Neuron (in vitro differentiated cells): Measurements from ENCODE around the gene C10orf88.

Source experiments
- H2AFZ ChIP-seq: one replicate; pipeline ENCODE4 v1.6.1; 2013; ENCODE audit warnings: low read depth, mild to moderate bottlenecking, inconsistent platforms, low read length, moderate library complexity
- H3K27me3 ChIP-seq: one replicate; pipeline ENCODE4 v1.6.1; 2013; ENCODE audit warnings: low read length; ENCODE audit not compliant: insufficient read depth
- H3K36me3 ChIP-seq: one replicate; pipeline ENCODE4 v1.6.1; 2013; ENCODE audit warnings: low read length; ENCODE audit not compliant: insufficient read depth
- H3K4me1 ChIP-seq: one replicate; pipeline ENCODE4 v1.6.1; 2013; ENCODE audit warnings: low read length; ENCODE audit not compliant: insufficient read depth
- H3K4me3 ChIP-seq: 2 replicates; pipeline ENCODE4 v1.5.1; 2013; ENCODE audit warnings: mild to moderate bottlenecking, low read length, moderate library complexity
- H3K9me3 ChIP-seq: one replicate; pipeline ENCODE4 v1.6.1; 2013; ENCODE audit warnings: low read length

C10orf88 gene, protein sequence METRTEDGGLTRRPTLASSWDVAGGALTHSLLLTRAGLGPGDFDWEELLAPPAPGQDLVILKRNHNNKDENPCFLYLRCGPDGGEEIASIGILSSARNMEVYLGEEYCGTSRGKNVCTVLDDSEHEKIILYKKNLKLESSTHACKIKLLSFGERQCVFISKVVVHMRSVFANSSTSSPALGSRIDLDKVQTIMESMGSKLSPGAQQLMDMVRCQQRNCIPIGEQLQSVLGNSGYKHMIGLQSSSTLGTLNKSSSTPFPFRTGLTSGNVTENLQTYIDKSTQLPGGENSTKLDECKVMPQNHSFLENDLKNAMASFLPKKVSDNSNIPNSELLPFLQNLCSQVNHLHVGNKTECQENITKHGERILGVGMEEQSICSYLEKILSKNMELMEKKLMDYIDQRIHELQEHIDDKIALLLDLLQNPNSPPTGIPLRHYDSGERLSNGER

DNA sequence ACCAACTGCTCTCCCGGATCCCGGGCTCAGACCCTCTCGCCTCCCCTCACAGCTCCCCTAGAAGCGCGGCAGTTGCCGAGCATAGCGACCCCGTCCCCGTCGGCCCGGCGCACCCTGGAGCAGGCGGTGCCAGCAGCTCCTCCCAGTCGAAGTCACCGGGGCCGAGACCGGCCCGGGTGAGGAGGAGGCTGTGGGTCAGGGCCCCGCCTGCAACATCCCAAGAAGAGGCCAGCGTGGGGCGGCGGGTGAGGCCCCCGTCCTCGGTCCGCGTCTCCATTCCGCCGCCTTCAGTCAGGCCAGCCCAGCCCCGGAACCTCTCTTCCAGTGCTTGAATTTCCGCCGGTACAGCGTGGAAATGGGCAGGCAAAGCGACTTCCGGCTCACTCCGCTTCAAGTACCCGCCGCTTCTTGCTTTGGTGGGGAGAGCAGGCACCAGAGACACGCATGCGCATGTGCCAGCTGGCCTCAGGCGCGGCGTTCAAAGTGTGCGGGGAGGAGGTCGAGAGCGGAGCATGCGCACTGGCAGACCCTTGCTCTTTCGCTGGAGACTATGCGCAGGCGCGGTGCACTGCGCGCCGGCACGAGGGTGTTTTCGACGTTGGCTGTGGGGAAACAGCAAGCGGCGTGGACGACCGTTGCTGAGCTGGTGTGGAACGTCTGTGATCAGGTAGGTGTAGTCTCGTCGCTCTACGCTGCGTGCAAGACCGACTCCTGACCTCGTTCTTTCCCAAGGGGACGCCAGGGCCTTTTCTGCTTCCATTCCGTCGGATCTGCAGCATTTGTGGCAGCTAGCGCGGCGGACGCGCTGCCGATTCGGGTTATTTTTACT lies at the start of gene C10orf88:
TSS of gene C10orf88 (minus strand) at position 326 of the 829 bp plus-strand sequence. CDS start at position 277, 49 bp downstream.
- Histone ChIP-seq H3K36me3 (peaks cover 13% of the 10 kb centered on the region), H3K27me3 (no peaks in the 10 kb centered on the region), H3K4me1 (peaks cover 7% of the 10 kb centered on the region), H3K4me3 (peak within 1 kb of the TSS; percentile 62), H3K9me3 (no peaks in the 10 kb centered on the region), H2AFZ (peak within 1 kb of the TSS; percentile 56)

DNA sequence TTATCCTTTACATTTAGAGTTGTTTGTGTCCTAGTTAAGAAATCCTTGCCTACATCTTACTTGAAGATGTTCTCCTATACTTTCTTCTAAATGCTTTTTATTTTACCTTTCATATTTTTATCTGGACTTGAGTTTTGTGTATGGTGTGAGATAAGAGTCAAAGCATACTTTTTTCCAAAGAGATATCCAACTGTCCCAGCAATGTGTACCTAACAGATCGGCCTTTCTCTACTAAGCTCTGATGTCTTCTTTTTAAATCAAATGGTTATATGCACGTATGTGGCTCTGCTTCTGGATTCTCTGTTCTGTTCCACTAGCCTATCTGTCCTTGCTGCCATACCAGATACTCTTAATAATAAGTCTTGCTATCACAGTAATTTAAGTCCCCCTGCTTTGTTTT lies 47.3 kb upstream of the C10orf88 start:
- Histone ChIP-seq H3K4me3 (no peak overlapping the region), H3K4me1 (peaks cover 17% of the 10 kb centered on the region), H3K9me3 (no peaks in the 10 kb centered on the region), H3K27me3 (no peaks in the 10 kb centered on the region), H3K36me3 (peaks cover 6% of the 10 kb centered on the region), H2AFZ (no peak overlapping the region)

DNA sequence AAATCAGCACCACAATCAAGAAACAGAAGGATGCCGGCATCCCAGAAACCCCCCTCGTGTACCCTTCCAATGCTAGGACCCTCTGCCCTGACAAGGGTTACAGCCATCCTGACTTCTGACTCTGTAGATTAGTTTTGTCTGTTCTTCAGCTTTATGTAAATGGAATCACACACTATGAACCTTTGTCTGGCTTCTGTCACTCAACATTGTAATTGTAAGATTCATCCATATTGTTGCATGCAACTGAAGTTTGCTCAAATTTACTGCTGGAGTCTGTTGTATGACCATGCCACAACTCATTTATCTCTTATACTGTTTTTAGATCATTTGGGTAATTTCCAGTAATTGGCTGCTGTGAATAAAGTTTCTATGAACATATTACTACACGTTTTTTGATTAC lies 46.1 kb upstream of the C10orf88 start:
- peaks cover 11% of the 10 kb centered on the region for H3K36me3 ChIP-seq
- H3K4me3 ChIP-seq: no peak overlapping the region
- H3K27me3 ChIP-seq: no peaks in the 10 kb centered on the region
- no peak overlapping the region for H2AFZ ChIP-seq
- no peaks in the 10 kb centered on the region for H3K9me3 ChIP-seq
- peaks cover 17% of the 10 kb centered on the region for H3K4me1 ChIP-seq

DNA sequence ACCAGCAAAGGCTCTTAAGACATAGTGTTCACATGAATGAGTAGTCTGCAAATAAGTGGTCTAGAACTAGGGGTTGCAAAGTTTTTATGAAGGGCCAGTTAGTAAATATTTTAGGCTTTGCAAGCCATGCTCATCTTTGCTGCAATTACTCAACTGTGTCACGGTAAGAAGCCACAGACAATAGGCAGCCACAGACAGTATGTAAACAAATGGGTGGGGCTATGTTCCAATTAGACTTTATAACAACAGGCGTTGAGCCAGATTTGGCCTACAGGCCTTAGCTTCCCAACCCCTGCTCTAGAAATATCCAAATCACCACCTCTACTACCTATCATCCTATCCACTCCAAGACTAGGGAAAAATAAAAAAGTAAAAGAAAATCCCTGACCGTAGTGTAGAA lies 45.3 kb upstream of the C10orf88 start:
- Histone ChIP-seq H3K9me3 (no peaks in the 10 kb centered on the region), H3K4me3 (no peak overlapping the region), H3K27me3 (no peaks in the 10 kb centered on the region), H3K36me3 (peaks cover 18% of the 10 kb centered on the region), H3K4me1 (peaks cover 17% of the 10 kb centered on the region), H2AFZ (no peak overlapping the region)

DNA sequence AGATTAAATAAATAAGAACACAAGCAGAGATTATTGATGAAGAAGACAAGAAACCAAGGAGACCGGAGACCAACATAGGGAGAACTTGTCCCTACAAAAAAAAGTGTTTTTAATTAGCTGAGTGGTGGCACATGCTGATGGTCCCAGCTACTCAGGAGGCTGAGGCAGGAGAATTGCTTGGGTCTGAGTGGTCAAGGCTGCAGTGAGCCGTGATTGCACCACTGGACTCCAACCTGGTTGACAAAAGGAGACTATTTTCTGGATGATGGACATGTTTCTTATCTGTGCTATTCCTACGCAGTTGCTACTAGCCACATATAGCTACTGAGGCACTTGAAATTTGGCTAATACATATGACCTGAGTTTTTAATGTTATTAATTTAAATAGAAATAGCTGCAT lies 44.9 kb upstream of the C10orf88 start:
- H3K36me3 ChIP-seq: peaks cover 22% of the 10 kb centered on the region
- no peak overlapping the region for H3K4me3 ChIP-seq
- no peaks in the 10 kb centered on the region for H3K9me3 ChIP-seq
- no peaks in the 10 kb centered on the region for H3K27me3 ChIP-seq
- H3K4me1 ChIP-seq: peaks cover 17% of the 10 kb centered on the region
- H2AFZ ChIP-seq: no peak overlapping the region

DNA sequence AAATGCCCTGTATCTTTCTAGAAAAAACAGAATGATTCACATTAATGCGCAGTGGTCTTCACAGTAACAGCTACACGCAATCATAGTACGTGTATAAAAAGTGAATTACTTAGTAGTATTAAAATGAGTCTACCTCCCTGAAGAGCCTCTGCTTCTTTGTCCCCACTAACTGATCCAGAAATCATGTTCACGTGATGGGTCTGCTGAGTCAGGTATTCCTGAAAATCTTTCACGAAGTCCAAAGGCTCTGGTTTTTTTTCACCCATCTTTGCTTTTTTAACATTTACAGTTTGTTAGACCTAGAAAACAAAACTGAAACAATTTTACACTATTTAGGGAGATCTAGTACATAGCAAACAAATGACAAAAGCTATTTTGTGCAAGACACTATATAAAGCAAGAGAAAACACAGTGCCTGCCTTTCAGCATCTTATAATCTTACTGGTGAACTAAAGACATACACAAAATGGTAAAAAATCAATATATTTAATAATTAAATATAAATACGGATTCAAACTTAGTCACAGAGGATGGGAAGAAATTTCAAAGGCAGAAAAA lies 44.4 kb upstream of the C10orf88 start:
- H3K4me1 ChIP-seq: peaks cover 17% of the 10 kb centered on the region
- peaks cover 27% of the 10 kb centered on the region for H3K36me3 ChIP-seq
- H3K4me3 ChIP-seq: no peak overlapping the region
- H3K27me3 ChIP-seq: no peaks in the 10 kb centered on the region
- no peaks in the 10 kb centered on the region for H3K9me3 ChIP-seq
- no peak overlapping the region for H2AFZ ChIP-seq

DNA sequence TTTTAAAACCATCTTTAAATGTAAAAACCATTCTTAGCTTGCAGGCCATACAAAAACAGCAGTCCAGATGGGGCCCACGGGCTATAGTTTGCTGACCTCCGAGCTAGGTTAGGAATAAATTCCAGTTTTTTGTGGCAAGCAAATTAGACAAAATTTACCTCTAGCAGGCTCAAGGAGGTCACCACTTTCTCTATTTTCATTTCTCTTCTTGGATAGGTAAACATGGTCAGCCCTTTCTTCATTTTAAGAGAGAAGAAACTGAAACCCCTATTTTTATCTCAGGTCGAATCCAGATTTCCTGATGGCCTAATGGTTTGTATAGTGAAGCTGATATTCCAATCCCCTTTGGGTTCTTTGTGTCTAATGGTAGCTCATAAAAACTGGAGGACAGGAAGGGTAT lies 43.8 kb upstream of the C10orf88 start:
- peaks cover 17% of the 10 kb centered on the region for H3K4me1 ChIP-seq
- no peaks in the 10 kb centered on the region for H3K9me3 ChIP-seq
- H3K4me3 ChIP-seq: no peak overlapping the region
- peaks cover 27% of the 10 kb centered on the region for H3K36me3 ChIP-seq
- H3K27me3 ChIP-seq: no peaks in the 10 kb centered on the region
- H2AFZ ChIP-seq: no peak overlapping the region

DNA sequence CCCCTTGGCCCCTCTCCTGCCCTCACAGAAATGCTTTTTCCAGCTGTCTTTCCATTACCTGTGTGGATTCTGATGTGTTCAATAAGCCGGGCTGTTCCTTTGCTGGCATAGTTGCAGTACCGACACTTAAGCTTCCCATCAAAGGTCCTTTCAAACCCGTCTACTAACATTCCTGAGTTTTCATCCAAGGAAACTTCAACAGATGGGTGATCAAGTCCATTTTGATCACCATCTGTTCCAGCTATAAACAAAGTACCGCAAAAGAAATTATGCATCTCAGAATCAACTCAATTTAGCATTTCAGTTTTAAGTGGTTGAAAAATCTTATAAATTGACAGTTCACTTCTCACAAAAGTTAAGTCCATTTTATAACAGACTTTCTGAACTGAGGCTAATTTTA lies 41.9 kb upstream of the C10orf88 start:
- no peak overlapping the region for H2AFZ ChIP-seq
- H3K27me3 ChIP-seq: no peaks in the 10 kb centered on the region
- H3K36me3 ChIP-seq: peaks cover 31% of the 10 kb centered on the region
- peaks cover 17% of the 10 kb centered on the region for H3K4me1 ChIP-seq
- H3K4me3 ChIP-seq: no peak overlapping the region
- H3K9me3 ChIP-seq: no peaks in the 10 kb centered on the region

DNA sequence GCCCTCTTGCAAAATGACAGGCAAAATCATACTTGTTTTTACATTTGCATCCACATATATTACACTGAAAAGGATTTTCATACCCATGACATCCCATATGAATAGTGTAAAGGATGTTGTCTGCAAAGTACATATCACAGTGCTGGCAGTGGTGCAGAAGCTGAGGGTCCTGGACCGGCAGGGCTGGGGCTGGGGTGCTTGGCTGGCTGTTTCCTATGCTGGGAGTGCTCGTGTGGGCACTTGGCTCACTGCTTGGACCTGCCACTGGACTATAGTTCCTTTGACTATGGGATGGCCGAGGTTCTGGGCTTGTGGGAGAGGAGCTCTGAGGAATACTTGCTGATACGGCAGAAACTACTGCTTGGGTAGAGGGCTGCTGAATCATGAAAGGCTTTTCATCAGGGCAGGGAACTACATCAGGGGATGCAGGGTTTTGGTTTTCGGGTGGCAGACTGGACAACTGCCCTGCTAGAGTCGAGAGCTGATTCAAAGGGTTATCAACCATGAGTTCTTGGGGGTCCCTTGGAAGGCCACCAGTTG lies 39.8 kb upstream of the C10orf88 start:
- Histone ChIP-seq H3K4me1 (peaks cover 7% of the 10 kb centered on the region), H3K27me3 (no peaks in the 10 kb centered on the region), H2AFZ (no peak overlapping the region), H3K4me3 (no peak overlapping the region), H3K9me3 (no peaks in the 10 kb centered on the region), H3K36me3 (peaks cover 39% of the 10 kb centered on the region)

DNA sequence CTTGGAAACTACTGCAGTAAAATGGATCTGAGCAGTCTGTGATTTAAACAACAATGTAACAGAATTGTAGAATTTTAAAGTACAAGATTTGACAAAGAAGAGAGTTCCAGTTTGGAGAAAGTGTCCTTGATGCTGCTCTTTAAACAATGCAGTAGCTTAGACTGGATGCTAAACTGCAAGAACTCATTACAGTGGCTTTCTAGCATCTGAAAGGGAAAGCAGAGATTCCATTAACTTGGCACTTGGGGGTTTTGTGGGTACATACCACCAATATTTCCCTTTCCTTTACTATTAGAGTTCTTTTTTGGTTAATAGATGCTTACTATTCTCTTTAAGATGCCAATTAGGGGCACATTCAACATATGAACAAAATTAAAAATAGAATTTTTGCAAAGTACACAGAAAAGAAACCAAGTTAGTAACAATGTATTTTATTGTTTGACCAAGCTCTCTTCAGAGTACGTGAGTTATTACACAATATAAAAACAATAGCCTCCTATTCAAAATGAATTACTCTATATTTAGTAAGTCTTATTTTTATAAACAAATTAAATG lies 38.1 kb upstream of the C10orf88 start:
- Histone ChIP-seq H3K36me3 (peaks cover 40% of the 10 kb centered on the region), H3K9me3 (no peaks in the 10 kb centered on the region), H3K4me3 (no peak overlapping the region), H3K4me1 (peaks cover under 1% of the 10 kb centered on the region), H2AFZ (no peak overlapping the region), H3K27me3 (no peaks in the 10 kb centered on the region)

DNA sequence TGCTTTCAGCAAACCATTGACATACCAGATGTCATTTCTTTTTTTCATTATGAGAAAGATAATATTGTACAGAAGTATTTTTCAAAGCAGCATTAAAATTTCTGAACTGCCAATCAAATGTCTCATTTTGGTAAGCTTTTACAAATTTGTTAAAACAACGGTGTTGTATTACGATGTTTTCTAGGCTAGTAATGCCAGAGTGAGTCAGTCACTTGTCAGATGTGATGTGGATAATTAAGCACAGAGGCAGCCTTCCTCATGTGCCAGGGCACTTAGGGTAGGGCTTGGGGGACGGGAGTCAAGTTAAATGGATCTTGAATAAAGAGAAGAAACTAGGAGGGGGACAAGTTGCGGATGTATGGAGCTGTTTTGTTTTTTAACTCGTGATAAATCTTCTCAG lies 36.3 kb upstream of the C10orf88 start:
- Histone ChIP-seq H3K9me3 (no peaks in the 10 kb centered on the region), H2AFZ (no peak overlapping the region), H3K4me1 (no peaks in the 10 kb centered on the region), H3K4me3 (no peak overlapping the region), H3K36me3 (peaks cover 37% of the 10 kb centered on the region), H3K27me3 (no peaks in the 10 kb centered on the region)

DNA sequence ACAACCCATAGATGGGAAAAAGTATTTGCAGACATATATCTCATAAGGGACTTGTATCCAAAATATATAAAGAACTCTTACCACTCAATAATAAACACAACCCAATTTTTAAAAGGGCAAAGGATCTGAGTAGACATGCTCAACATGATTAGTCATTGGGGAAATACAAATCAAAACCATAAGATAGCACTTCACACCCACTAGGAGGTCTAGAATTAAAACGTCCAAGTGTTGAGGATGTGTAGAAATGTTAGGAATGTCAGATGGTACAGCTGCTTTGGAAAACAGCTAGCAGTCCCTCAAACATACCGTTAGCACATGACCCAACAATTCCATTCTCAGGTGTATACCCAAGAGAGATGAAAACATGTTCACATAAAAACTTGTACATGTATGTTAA lies 34.5 kb upstream of the C10orf88 start:
- no peaks in the 10 kb centered on the region for H3K27me3 ChIP-seq
- no peak overlapping the region for H3K4me3 ChIP-seq
- H3K9me3 ChIP-seq: no peaks in the 10 kb centered on the region
- no peaks in the 10 kb centered on the region for H3K4me1 ChIP-seq
- peaks cover 24% of the 10 kb centered on the region for H3K36me3 ChIP-seq
- H2AFZ ChIP-seq: no peak overlapping the region
